Testis (tissue), 3 donors: ENCODE results near the gene SLC26A11. TPM values are rescaled to one million over a fixed set of nuclear protein-coding genes. Genes with fewer than 3 reads are reported as not detected.
A peak's percentile ranks its signal among the peaks of the same experiment; 100 is the strongest.

Source experiments
- DNase-seq: peaks from one replicate; pipeline ENCODE4 v3.0.0-alpha.2; 2019
- H3K27ac ChIP-seq, 2 donors: fragments of 200-600 bp; sonication (generic); one replicate each; pipeline ENCODE4 v1.5.1; 2019
- H3K27me3 ChIP-seq: fragments of 200-600 bp; sonication (generic); one replicate; pipeline ENCODE4 v1.5.1; 2019
- H3K36me3 ChIP-seq: fragments of 200-600 bp; sonication (generic); one replicate; pipeline ENCODE4 v1.5.1; 2017; ENCODE audit warnings: low read depth; ENCODE audit errors: missing control alignments
- H3K4me1 ChIP-seq: fragments of 200-600 bp; sonication (generic); one replicate; pipeline ENCODE4 v1.5.1; 2019
- H3K4me3 ChIP-seq, 2 donors: fragments of 200-600 bp; sonication (generic); one replicate each; pipeline ENCODE4 v1.5.1; 2017 to 2019
- H3K9me3 ChIP-seq: fragments of 200-600 bp; sonication (generic); one replicate; pipeline ENCODE4 v1.5.1; 2017
- POLR2A ChIP-seq: fragments of 450-650 bp; IDR thresholded peaks from one replicate; pipeline ENCODE4 v1.6.1; 2017; ENCODE audit warnings: antibody characterized with exemption, mild to moderate bottlenecking, moderate library complexity
- WGBS, 2 donors: methylation state at CpG; one replicate each; pipeline ENCODE4 v1.1.5; 2018; 5-methylcytosine and 5-hydroxymethylcytosine counted together
- intact Hi-C: fragments of 100-400 bp; cut with DNase I; formaldehyde crosslinking; loops from one replicate; pipeline ENCODE4 v1.15.1; 2023; ENCODE audit warnings: low total_unique reads
- polyA plus RNA-seq: library from polyadenylated mRNA; stranded (reverse); fragments of 350-450 nt; fragmentation: Illumina TruSeq; extraction: RNeasy Lipid Tissue Mini Kit (QIAGEN cat#74804); gene quantifications from one replicate; pipeline ENCODE4 v1.2.3, GENCODE V29; 2014; ENCODE audit warnings: low read depth, low replicate concordance; ENCODE audit not compliant: insufficient read depth
- total RNA-seq, 2 donors: library from RNA; depleted of rRNA; stranded (reverse); fragments of >200 nt; gene quantifications; one replicate each; pipeline ENCODE4 v1.2.3, GENCODE V29; 2016
- TF ChIP-seq, protein P1 (sequence below), 3 experiments: fragments of 450-650 bp in 2 of 3; fragments of 200-600 bp in 1 of 3; sonication (generic) in 1 of 3; IDR thresholded peaks; one replicate each; pipeline ENCODE4 v1.5.1; 2016 to 2019; ENCODE audit warnings: antibody characterized with exemption in 3 of 3, mild to moderate bottlenecking in 2 of 3, moderate library complexity in 1 of 3

The SLC26A11 gene
- total and polyA plus RNA-seq, 3 donors from 2014 or later, result 8.4 to 19.0 (median 16.9) TPM

DNA sequence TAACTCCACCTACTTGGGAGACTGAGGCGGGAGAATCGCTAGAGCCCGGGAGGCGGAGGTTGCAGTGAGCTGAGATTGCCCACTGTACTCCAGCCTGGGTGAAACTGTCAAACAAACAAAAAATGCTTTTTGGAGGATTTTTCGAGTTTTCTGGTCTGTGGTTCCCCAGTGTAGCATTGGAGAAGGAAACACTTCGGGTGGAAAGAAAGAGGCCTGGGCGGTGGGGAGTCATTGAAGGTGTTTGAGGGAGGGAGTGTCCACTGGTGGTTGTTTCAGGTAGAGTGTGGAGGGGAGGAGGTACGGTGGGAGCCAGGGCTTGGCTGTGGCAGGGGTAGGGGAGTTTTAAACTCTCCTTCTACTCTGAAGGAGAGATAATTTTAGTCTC is 41.7 kb downstream of the SLC26A11 start:
- H3K4me1 ChIP-seq, result peaks cover 23% of the 10 kb centered on the region
- no peaks in the 10 kb centered on the region for H3K9me3 ChIP-seq
- TF ChIP-seq POLR2A, result no peak
- TF ChIP-seq, protein P1, sequence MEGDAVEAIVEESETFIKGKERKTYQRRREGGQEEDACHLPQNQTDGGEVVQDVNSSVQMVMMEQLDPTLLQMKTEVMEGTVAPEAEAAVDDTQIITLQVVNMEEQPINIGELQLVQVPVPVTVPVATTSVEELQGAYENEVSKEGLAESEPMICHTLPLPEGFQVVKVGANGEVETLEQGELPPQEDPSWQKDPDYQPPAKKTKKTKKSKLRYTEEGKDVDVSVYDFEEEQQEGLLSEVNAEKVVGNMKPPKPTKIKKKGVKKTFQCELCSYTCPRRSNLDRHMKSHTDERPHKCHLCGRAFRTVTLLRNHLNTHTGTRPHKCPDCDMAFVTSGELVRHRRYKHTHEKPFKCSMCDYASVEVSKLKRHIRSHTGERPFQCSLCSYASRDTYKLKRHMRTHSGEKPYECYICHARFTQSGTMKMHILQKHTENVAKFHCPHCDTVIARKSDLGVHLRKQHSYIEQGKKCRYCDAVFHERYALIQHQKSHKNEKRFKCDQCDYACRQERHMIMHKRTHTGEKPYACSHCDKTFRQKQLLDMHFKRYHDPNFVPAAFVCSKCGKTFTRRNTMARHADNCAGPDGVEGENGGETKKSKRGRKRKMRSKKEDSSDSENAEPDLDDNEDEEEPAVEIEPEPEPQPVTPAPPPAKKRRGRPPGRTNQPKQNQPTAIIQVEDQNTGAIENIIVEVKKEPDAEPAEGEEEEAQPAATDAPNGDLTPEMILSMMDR (IDR thresholded peaks at IDR 0.05), result no peak
- 26 to 34% methylated on average over 8 of the region's 8 CpGs for WGBS, 2 donors
- H3K27ac ChIP-seq, result peak overlapping the region; percentile 96 to 99
- intact Hi-C loops, result no loop called here
- peak overlapping the region; percentile 88 to 96 for H3K4me3 ChIP-seq
- no peak for DNase-seq
- no peaks in the 10 kb centered on the region for H3K36me3 ChIP-seq
- no peaks in the 10 kb centered on the region for H3K27me3 ChIP-seq

DNA sequence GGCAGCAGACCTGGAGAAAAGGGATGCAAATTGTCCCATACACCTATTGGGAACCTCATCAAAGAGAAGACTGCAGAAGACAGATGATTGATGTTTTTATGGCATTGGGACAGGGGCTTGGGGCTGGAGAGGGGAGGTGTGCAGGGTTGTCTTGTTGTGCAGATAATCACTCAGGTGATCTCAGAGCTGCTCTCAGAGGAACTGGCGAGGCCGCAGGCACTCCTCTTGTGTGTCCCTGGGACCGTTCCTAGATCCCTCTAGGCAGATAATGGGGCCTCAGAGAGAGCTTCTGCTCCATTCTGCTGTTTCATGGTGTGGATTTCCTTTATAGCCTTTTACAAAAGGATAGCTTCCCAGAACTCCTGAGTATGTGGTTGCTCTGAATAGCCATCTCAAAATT is 42.1 kb downstream of the SLC26A11 start:
- peaks cover 23% of the 10 kb centered on the region for H3K4me1 ChIP-seq
- no peaks in the 10 kb centered on the region for H3K36me3 ChIP-seq
- TF ChIP-seq, protein P1 (IDR thresholded peaks at IDR 0.05), result no peak
- TF ChIP-seq POLR2A, result no peak
- no peak for DNase-seq
- H3K27ac ChIP-seq, result peak overlapping the region; percentile 96 to 99
- no peaks in the 10 kb centered on the region for H3K27me3 ChIP-seq
- intact Hi-C loops, result no loop called here
- H3K9me3 ChIP-seq, result no peaks in the 10 kb centered on the region
- no peak overlapping the region for H3K4me3 ChIP-seq
- 36 to 58% methylated on average over 3 of the region's 3 CpGs for WGBS, 2 donors

DNA sequence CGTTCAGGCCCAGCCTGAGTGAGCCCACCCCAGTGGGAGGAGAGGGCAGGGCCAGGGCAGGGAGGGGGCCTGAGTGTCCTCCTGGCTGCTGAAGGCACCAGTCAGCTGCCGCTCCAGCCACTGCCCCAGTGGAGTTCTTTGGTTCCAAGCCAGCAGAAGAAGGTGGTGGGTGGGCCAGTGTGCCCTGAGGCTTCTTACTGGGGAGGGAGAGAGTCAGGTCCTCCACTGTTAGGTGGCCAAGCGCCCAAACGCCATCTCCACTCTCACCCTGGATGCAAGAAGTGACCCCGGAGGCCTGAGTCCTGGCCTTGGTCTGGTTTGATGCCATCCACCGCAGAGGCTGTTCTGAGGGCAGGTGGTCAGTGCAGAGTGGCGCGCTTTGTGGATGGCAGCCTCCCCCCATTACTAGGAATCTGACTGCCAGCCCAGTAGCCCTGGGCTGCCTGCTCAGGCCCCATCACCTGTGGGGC is 42.6 kb downstream of the SLC26A11 start:
- intact Hi-C loops, result no loop called here
- H3K27ac ChIP-seq, result peak overlapping the region; percentile 59 to 96
- peaks cover 23% of the 10 kb centered on the region for H3K4me1 ChIP-seq
- WGBS, 2 donors, result 53 to 70% methylated on average over 3 to 8 of the region's 8 CpGs
- H3K27me3 ChIP-seq, result no peaks in the 10 kb centered on the region
- no peak for DNase-seq
- TF ChIP-seq, protein P1 (IDR thresholded peaks at IDR 0.05), result no peak
- TF ChIP-seq POLR2A, result no peak
- H3K36me3 ChIP-seq, result no peaks in the 10 kb centered on the region
- no peak overlapping the region for H3K4me3 ChIP-seq
- no peaks in the 10 kb centered on the region for H3K9me3 ChIP-seq

DNA sequence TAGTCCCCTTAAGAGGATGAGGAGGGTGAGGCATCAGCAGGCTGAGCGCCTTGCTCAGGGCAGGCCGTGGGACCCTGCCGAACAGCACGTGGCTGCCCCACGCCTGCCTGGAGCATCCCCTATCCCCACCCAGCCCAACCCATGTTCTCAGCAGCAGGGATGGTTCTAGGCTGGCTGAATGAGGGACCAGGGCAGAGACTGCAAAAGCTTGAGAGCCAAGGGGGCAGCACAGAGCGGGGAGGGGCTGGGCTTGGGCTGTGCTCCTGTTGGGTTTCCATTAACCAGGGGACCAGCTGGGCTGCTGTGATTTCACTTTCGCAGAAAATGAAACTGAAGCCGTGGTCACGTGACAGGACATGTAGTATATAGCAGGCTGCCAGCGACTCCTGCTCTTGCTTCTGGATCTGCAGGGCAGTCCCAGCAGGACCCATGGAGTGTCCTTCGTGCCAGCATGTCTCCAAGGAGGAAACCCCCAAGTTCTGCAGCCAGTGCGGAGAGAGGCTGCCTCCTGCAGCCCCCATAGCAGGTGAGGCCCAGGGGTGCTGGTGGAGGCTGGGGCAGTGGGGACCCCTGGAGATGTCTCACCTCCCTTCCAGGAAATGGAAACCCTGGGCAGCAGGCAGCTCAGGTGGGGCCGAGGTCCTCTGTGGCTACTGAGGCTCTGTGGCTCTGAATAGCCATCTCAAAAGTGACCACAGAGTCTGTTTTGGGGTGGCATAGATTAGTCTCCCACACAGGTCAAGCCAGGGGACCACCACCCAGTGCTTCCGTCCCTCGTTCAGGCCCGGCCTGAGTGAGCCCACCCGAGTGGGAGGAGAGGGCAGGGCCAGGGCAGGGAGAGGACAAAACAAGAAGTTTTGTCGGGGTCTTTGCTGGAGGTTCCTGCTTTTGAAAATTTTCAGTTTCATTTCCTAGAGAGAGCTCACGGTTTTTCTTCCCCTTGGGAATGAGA is 43.3 kb downstream of the SLC26A11 start:
- intact Hi-C loops, result no loop called here
- 45 to 46% methylated on average over 10 to 19 of the region's 19 CpGs for WGBS, 2 donors
- peaks cover 23% of the 10 kb centered on the region for H3K4me1 ChIP-seq

More for the DNA sequence above, 43.3 kb downstream of the SLC26A11 start:
- no peaks in the 10 kb centered on the region for H3K36me3 ChIP-seq
- H3K9me3 ChIP-seq, result no peaks in the 10 kb centered on the region
- H3K27ac ChIP-seq, result peak overlapping the region; percentile 59 to 96
- H3K4me3 ChIP-seq, result peak overlapping the region; percentile 31 to 34
- no peaks in the 10 kb centered on the region for H3K27me3 ChIP-seq
- TF ChIP-seq, protein P1 (IDR thresholded peaks at IDR 0.05), result no peak
- no peak for TF ChIP-seq POLR2A
- peak; percentile 90 for DNase-seq
